Tibial artery (tissue), 4 donors: ENCODE data around the gene CREG1.
"Not testable (repeated sequence)": the region's sequence is repeated elsewhere in the genome, so short reads cannot be mapped to it uniquely, and the experiment has no call there.

Source experiments
- DNase-seq, 2 donors: peaks; one replicate each; pipeline ENCODE4 v3.0.0-alpha.2; 2019
- H3K27ac ChIP-seq, 2 donors: fragments of 200-600 bp; sonication (generic) in 1 of 2; 1 replicate in 1 of 2; 2 replicates in 1 of 2; pipeline ENCODE4 v1.5.1; 2018 to 2019; ENCODE audit warnings: mild to moderate bottlenecking in 1 of 2
- H3K27me3 ChIP-seq, 2 donors: fragments of 200-600 bp; sonication (generic) in 1 of 2; one replicate each; pipeline versions ENCODE4 v1.5.1 to v1.6.0; 2016 to 2019
- H3K36me3 ChIP-seq, 3 donors: fragments of 200-600 bp; sonication (generic) in 2 of 3; one replicate each; pipeline ENCODE4 v1.5.1; 2016 to 2019; ENCODE audit warnings: mild to moderate bottlenecking in 2 of 3
- H3K4me1 ChIP-seq, 4 donors: fragments of 200-600 bp; sonication (generic) in 2 of 4; 1 replicate in 3 of 4; 2 replicates in 1 of 4; pipeline ENCODE4 v1.5.1; 2016 to 2019
- H3K4me3 ChIP-seq, 2 donors: fragments of 200-600 bp; sonication (generic) in 1 of 2; 1 replicate in 1 of 2; 2 replicates in 1 of 2; pipeline ENCODE4 v1.5.1; 2018 to 2019; ENCODE audit warnings: mild to moderate bottlenecking in 2 of 2
- H3K9me3 ChIP-seq, 3 donors: fragments of 200-600 bp; sonication (generic) in 1 of 3; one replicate each; pipeline ENCODE4 v1.5.1; 2016 to 2019
- intact Hi-C: fragments of 100-400 bp; cut with DNase I; formaldehyde crosslinking; loops from one replicate; pipeline ENCODE4 v1.15.0; 2023; ENCODE audit warnings: low total_unique reads
- TF ChIP-seq, protein P1 (sequence below), 2 experiments: fragments of 200-600 bp in 1 of 2; fragments of 450-650 bp in 1 of 2; IDR thresholded peaks; one replicate each; pipeline ENCODE4 v1.5.1; 2017 to 2019; ENCODE audit warnings: antibody characterized with exemption in 2 of 2, mild to moderate bottlenecking in 1 of 2, moderate library complexity in 1 of 2

CREG1 gene

GRCh38 chr1:167582722-167583121 is 29.2 kb upstream of the CREG1 start:
- Histone ChIP-seq H3K27me3 (no peaks in the 10 kb centered on the region), H3K36me3 (no peaks in the 10 kb centered on the region), H3K4me1 (no peaks in the 10 kb centered on the region), H3K27ac (no peak overlapping the region), H3K4me3 (no peak overlapping the region), H3K9me3 (no peaks in the 10 kb centered on the region)
- DNase-seq = no peak
- intact Hi-C loops = no loop called here
- TF ChIP-seq, protein P1, sequence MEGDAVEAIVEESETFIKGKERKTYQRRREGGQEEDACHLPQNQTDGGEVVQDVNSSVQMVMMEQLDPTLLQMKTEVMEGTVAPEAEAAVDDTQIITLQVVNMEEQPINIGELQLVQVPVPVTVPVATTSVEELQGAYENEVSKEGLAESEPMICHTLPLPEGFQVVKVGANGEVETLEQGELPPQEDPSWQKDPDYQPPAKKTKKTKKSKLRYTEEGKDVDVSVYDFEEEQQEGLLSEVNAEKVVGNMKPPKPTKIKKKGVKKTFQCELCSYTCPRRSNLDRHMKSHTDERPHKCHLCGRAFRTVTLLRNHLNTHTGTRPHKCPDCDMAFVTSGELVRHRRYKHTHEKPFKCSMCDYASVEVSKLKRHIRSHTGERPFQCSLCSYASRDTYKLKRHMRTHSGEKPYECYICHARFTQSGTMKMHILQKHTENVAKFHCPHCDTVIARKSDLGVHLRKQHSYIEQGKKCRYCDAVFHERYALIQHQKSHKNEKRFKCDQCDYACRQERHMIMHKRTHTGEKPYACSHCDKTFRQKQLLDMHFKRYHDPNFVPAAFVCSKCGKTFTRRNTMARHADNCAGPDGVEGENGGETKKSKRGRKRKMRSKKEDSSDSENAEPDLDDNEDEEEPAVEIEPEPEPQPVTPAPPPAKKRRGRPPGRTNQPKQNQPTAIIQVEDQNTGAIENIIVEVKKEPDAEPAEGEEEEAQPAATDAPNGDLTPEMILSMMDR (IDR thresholded peaks at IDR 0.05) = no peak

DNA sequence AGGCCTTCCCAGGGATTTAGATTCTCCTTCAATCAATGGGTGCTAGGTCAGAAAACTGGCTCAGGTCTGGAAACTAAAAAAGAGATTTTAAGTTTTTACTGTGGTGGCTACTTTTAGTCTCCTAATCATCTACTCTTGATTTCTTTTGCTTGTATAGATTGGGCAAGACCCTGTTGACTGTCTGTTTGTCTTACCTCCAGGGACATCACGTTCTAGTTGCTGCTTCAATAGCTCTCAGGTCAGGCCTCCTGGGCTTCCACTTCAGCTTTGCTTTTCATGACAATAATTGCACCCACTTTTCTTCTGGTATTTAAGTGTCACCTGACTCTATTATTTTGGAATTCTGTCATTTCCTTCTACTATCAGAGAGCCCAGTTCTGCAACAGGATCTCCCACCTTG is 28.5 kb upstream of the CREG1 start:
- DNase-seq = no peak
- no peaks in the 10 kb centered on the region for H3K4me1 ChIP-seq
- no peaks in the 10 kb centered on the region for H3K36me3 ChIP-seq
- TF ChIP-seq, protein P1 (IDR thresholded peaks at IDR 0.05) = no peak
- H3K27ac ChIP-seq = no peak overlapping the region
- no peaks in the 10 kb centered on the region for H3K27me3 ChIP-seq
- no peaks in the 10 kb centered on the region for H3K9me3 ChIP-seq
- no peak overlapping the region for H3K4me3 ChIP-seq
- intact Hi-C loops = no loop called here

DNA sequence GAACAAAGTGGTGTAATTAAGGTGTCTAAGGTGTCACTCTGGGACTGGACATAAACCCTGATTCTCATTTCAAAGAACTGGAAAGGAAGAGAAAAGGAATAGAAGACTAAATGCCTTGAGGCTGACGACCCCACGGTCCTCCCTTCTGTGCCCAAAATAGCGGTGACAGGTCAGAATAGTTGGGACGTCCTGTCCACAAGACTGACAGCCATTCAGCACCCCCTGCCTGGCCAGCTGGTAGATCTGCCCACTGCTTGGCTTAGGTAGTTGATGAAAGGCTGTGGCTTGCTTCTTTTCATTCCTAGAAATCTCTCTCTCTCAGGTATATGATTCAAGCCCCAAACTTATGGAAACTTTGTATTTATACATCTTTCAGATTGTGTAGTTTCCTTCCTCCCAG is 26.4 kb upstream of the CREG1 start:
- Histone ChIP-seq H3K4me1 (no peaks in the 10 kb centered on the region), H3K36me3 (no peaks in the 10 kb centered on the region), H3K27me3 (no peaks in the 10 kb centered on the region), H3K27ac (no peak overlapping the region), H3K9me3 (no peaks in the 10 kb centered on the region), H3K4me3 (no peak overlapping the region)
- TF ChIP-seq, protein P1 (IDR thresholded peaks at IDR 0.05) = no peak
- no peak for DNase-seq
- intact Hi-C loops = no loop called here

DNA sequence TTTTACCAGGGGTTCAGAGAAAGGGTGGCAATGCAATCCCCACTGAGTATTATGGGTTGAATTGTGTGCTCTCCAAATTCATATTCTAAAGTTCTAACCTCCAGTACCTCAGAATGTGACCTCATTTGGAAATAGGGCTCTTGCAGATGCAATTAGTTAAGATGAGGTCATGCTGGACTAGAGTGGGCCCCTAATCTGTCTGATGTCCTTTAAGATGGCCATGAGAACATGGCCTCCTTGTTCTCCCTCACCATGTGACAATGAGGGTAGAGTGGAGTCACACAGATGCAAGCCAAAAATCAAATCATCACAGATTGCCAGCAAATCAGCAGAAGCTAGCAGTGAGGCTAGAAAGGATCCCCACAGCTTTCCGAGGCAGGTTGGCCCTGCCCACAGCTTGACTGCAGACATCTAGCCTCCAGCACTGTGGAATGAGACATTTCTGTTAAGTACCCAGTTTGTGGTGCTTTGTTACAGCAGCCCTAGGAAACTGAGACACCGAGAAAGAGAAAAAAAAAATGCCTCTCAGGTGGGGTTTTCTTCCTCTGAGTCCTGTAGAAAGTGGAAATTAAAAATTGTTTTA is 25.5 kb upstream of the CREG1 start:
- H3K9me3 ChIP-seq = no peaks in the 10 kb centered on the region
- no peak overlapping the region for H3K27ac ChIP-seq
- no peak overlapping the region for H3K4me3 ChIP-seq
- intact Hi-C loops = no loop called here
- H3K4me1 ChIP-seq = no peaks in the 10 kb centered on the region
- TF ChIP-seq, protein P1 (IDR thresholded peaks at IDR 0.05) = no peak
- DNase-seq = no peak
- peaks cover 0 to 3% of the 10 kb centered on the region in 2 donors for H3K27me3 ChIP-seq
- H3K36me3 ChIP-seq = no peaks in the 10 kb centered on the region

GRCh38 chr1:167575649-167576048 is 22.1 kb upstream of the CREG1 start:
- intact Hi-C loops = no loop called here
- H3K4me1 ChIP-seq = no peaks in the 10 kb centered on the region
- H3K4me3 ChIP-seq = no peak overlapping the region
- no peaks in the 10 kb centered on the region for H3K36me3 ChIP-seq
- H3K27me3 ChIP-seq = peaks cover 0 to 25% of the 10 kb centered on the region in 2 donors
- DNase-seq = no peak
- no peaks in the 10 kb centered on the region for H3K9me3 ChIP-seq
- TF ChIP-seq, protein P1 (IDR thresholded peaks at IDR 0.05) = no peak
- no peak overlapping the region for H3K27ac ChIP-seq

GRCh38 chr1:167573035-167573434 is 19.5 kb upstream of the CREG1 start:
- intact Hi-C loops = no loop called here
- Histone ChIP-seq H3K4me3 (no peak overlapping the region), H3K4me1 (no peaks in the 10 kb centered on the region), H3K27me3 (peaks cover 0 to 25% of the 10 kb centered on the region in 2 donors), H3K36me3 (no peaks in the 10 kb centered on the region), H3K9me3 (no peaks in the 10 kb centered on the region), H3K27ac (no peak overlapping the region)
- TF ChIP-seq, protein P1 (IDR thresholded peaks at IDR 0.05) = no peak
- no peak for DNase-seq

- intact Hi-C loops, H3K9me3 ChIP-seq, H3K27ac ChIP-seq, H3K4me1 ChIP-seq, H3K36me3 ChIP-seq, DNase-seq, H3K4me3 ChIP-seq: not testable (repeated sequence)
- peaks cover 0 to 25% of the 10 kb centered on the region in 2 donors for H3K27me3 ChIP-seq
Observed at GRCh38 chr1:167570712-167571111, 17.1 kb upstream of the CREG1 start.
